Sigmoid colon (tissue), 7 donors: ENCODE measurements around the gene CCP110. TPM values are rescaled to one million over a fixed set of nuclear protein-coding genes. Genes with fewer than 3 reads are reported as not detected.

Source experiments
- DNase-seq: peaks from one replicate; pipeline ENCODE4 v3.0.0-alpha.2; 2019
- H3K27ac ChIP-seq, 4 donors: fragments of 200-600 bp; sonication (generic); one replicate each; pipeline ENCODE4 v1.5.1; 2016 to 2019; ENCODE audit warnings: mild to moderate bottlenecking in 1 of 4
- H3K27me3 ChIP-seq, 3 donors: fragments of 200-600 bp; sonication (generic); one replicate each; pipeline ENCODE4 v1.5.1; 2019; ENCODE audit warnings: mild to moderate bottlenecking in 1 of 3
- H3K36me3 ChIP-seq, 4 donors: fragments of 200-600 bp; sonication (generic); one replicate each; pipeline ENCODE4 v1.5.1; 2016 to 2019
- H3K4me1 ChIP-seq, 4 donors: fragments of 200-600 bp; sonication (generic); one replicate each; pipeline ENCODE4 v1.5.1; 2017 to 2019
- H3K4me3 ChIP-seq, 4 donors: fragments of 200-600 bp; sonication (generic); one replicate each; pipeline ENCODE4 v1.5.1; 2017 to 2019; ENCODE audit warnings: mild to moderate bottlenecking in 2 of 4, moderate library complexity in 1 of 4
- H3K9me3 ChIP-seq, 4 donors: fragments of 200-600 bp in 3 of 4; sonication (generic) in 3 of 4; one replicate each; pipeline versions ENCODE4 v1.5.1 to v1.6.1; 2013 to 2019
- EP300 ChIP-seq, 4 donors: sonication (generic); formaldehyde crosslinking; IDR thresholded peaks; one replicate each; pipeline ENCODE4 v1.6.1; 2017; ENCODE audit warnings: antibody characterized with exemption in 4 of 4
- POLR2A ChIP-seq, 2 donors: fragments of 450-650 bp; IDR thresholded peaks; one replicate each; pipeline ENCODE4 v1.6.1; 2016; ENCODE audit warnings: antibody characterized with exemption in 2 of 2, mild to moderate bottlenecking in 2 of 2, moderate library complexity in 2 of 2
- POLR2AphosphoS5 ChIP-seq, 4 donors: sonication (generic); formaldehyde crosslinking; IDR thresholded peaks; one replicate each; pipeline ENCODE4 v1.6.1; 2017; ENCODE audit warnings: antibody characterized with exemption in 4 of 4
- WGBS, 2 donors: extraction: QIAGEN DNeasy Blood & Tissue Kit; methylation state at CpG; one replicate each; pipeline ENCODE4 v1.1.7; 2013; 5-methylcytosine and 5-hydroxymethylcytosine counted together
- intact Hi-C: fragments of 100-400 bp; cut with DNase I; formaldehyde crosslinking; loops from one replicate; pipeline ENCODE4 v1.15.1; 2023
- polyA plus RNA-seq, 3 donors: library from polyadenylated mRNA; stranded (reverse); fragments of 200-250 nt; gene quantifications; one replicate each; pipeline ENCODE4 v1.2.3, GENCODE V29; 2013
- total RNA-seq, 4 donors: library from RNA; depleted of rRNA; stranded (reverse); fragments of >200 nt; gene quantifications; one replicate each; pipeline ENCODE4 v1.1.0, GENCODE V29; 2016
- TF ChIP-seq, protein P1 (sequence below), 4 experiments: fragments of 450-650 bp in 3 of 4; fragments of 200-600 bp in 1 of 4; IDR thresholded peaks; one replicate each; pipeline ENCODE4 v1.5.1; 2016 to 2019; ENCODE audit warnings: antibody characterized with exemption in 4 of 4, mild to moderate bottlenecking in 3 of 4, moderate library complexity in 2 of 4
- donor health status: healthy with polysubstance abuse.
- donor health status: Bipolar disorder and iron deficiency.
- donor health status: healthy.

The CCP110 gene
- total and polyA plus RNA-seq, 7 donors = 2.4 to 20.7 (median 13.3) TPM

- WGBS, 2 donors = 85 to 92% methylated on average over 8 of the region's 8 CpGs
- Histone ChIP-seq H3K27ac (no peak overlapping the region), H3K4me3 (no peak overlapping the region), H3K9me3 (peaks cover 0 to 3% (median 0%) of the 10 kb centered on the region in 4 donors), H3K36me3 (peaks cover 26 to 78% (median 37%) of the 10 kb centered on the region in 4 donors), H3K27me3 (no peaks in the 10 kb centered on the region), H3K4me1 (no peaks in the 10 kb centered on the region)
- TF ChIP-seq POLR2A (IDR thresholded peaks at IDR 0.05) = no peak
- TF ChIP-seq, protein P1, sequence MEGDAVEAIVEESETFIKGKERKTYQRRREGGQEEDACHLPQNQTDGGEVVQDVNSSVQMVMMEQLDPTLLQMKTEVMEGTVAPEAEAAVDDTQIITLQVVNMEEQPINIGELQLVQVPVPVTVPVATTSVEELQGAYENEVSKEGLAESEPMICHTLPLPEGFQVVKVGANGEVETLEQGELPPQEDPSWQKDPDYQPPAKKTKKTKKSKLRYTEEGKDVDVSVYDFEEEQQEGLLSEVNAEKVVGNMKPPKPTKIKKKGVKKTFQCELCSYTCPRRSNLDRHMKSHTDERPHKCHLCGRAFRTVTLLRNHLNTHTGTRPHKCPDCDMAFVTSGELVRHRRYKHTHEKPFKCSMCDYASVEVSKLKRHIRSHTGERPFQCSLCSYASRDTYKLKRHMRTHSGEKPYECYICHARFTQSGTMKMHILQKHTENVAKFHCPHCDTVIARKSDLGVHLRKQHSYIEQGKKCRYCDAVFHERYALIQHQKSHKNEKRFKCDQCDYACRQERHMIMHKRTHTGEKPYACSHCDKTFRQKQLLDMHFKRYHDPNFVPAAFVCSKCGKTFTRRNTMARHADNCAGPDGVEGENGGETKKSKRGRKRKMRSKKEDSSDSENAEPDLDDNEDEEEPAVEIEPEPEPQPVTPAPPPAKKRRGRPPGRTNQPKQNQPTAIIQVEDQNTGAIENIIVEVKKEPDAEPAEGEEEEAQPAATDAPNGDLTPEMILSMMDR (IDR thresholded peaks at IDR 0.05) = no peak
- no peak for TF ChIP-seq EP300 (IDR thresholded peaks at IDR 0.05)
- TF ChIP-seq POLR2AphosphoS5 (IDR thresholded peaks at IDR 0.05) = no peak
- DNase-seq = no peak
- intact Hi-C loops = no loop called here
Observed at GRCh38 chr16:19567560-19567959, 43.8 kb downstream of the CCP110 start.

- no peak for DNase-seq
- peaks cover 0 to 12% (median 4%) of the 10 kb centered on the region in 4 donors for H3K4me1 ChIP-seq
- TF ChIP-seq, protein P1 (IDR thresholded peaks at IDR 0.05) = no peak
- TF ChIP-seq EP300 (IDR thresholded peaks at IDR 0.05) = no peak
- TF ChIP-seq POLR2AphosphoS5 (IDR thresholded peaks at IDR 0.05) = no peak
- no peak for TF ChIP-seq POLR2A (IDR thresholded peaks at IDR 0.05)
- intact Hi-C loops = no loop called here
- no peak overlapping the region for H3K4me3 ChIP-seq
- 96 to 97% methylated on average over 9 of the region's 9 CpGs for WGBS, 2 donors
- H3K27ac ChIP-seq = no peak overlapping the region
- H3K9me3 ChIP-seq = no peaks in the 10 kb centered on the region
- H3K36me3 ChIP-seq = peaks cover 6 to 84% (median 38%) of the 10 kb centered on the region in 4 donors
- no peaks in the 10 kb centered on the region for H3K27me3 ChIP-seq
Observed at GRCh38 chr16:19573997-19574396, 50.3 kb downstream of the CCP110 start.

DNA sequence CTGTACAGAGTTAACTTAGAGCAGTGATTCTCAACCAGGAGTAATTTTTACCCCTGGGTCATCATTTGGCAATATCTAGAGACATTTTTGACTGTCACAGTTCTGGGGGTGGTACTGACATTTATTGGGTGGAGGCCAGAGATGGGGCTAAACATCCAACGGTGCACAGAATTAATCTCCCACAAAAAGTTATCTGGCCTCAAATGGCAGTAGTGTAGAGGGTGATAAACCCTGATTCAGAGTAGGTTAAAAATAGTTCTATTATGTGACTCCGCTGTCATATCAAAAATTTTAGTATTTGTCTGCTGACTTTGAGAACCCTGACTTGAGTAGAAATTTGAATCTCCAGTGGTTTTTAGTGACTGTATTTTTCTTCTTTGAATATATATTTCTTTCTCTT, 50.9 kb downstream of the CCP110 start:
- Histone ChIP-seq H3K36me3 (peaks cover under 1 to 84% (median 36%) of the 10 kb centered on the region in 4 donors), H3K4me1 (peaks cover 0 to 19% (median 7%) of the 10 kb centered on the region in 4 donors), H3K4me3 (no peak overlapping the region), H3K9me3 (no peaks in the 10 kb centered on the region), H3K27me3 (no peaks in the 10 kb centered on the region), H3K27ac (no peak overlapping the region)
- 66 to 91% methylated on average over 2 of the region's 2 CpGs for WGBS, 2 donors
- intact Hi-C loops = no loop called here
- no peak for DNase-seq
- TF ChIP-seq POLR2AphosphoS5 (IDR thresholded peaks at IDR 0.05) (no peak), EP300 (IDR thresholded peaks at IDR 0.05) (no peak), POLR2A (IDR thresholded peaks at IDR 0.05) (no peak)
- TF ChIP-seq, protein P1 (IDR thresholded peaks at IDR 0.05) = no peak

- Histone ChIP-seq H3K36me3 (peaks cover 13 to 85% (median 44%) of the 10 kb centered on the region in 4 donors), H3K4me3 (no peak overlapping the region), H3K9me3 (no peaks in the 10 kb centered on the region), H3K4me1 (peaks cover 0 to 20% (median 8%) of the 10 kb centered on the region in 4 donors), H3K27ac (peak overlapping the region; percentile 19 to 74 (median 68)), H3K27me3 (no peaks in the 10 kb centered on the region)
- no peak for TF ChIP-seq EP300 (IDR thresholded peaks at IDR 0.05)
- peak in 2 of 4 donors; percentile 9 to 17 for TF ChIP-seq POLR2AphosphoS5 (IDR thresholded peaks at IDR 0.05)
- TF ChIP-seq, protein P1 (IDR thresholded peaks at IDR 0.05) = no peak
- peak; percentile 78 for DNase-seq
- intact Hi-C loops = no loop called here
- WGBS, 2 donors = 90 to 95% methylated on average over 10 of the region's 10 CpGs
Observed at GRCh38 chr16:19578378-19578971, 54.7 kb downstream of the CCP110 start.
